ENCODE data around the gene PGAM5.
"Not testable (repeated sequence)": the region's sequence is repeated elsewhere in the genome, so short reads cannot be mapped to it uniquely, and the experiment has no call there.

PGAM5 gene

GRCh38 chr12:132754160-132754932 is 43.7 kb downstream of the PGAM5 start:
- DNase-seq: no peak

- DNase-seq: not testable (repeated sequence)
Observed at GRCh38 chr12:132758825-132759224, 48.2 kb downstream of the PGAM5 start.

GRCh38 chr12:132759359-132759758 is 48.7 kb downstream of the PGAM5 start:
- no peak for DNase-seq

GRCh38 chr12:132761032-132761920 is 50.6 kb downstream of the PGAM5 start, which contains the start of gene ANKLE2:
Gene ANKLE2, minus strand, starts transcription at chr12:132761832. Its CDS starts 34 bp downstream, at chr12:132761798.
- peak; percentile 59 for DNase-seq

GRCh38 chr12:132761921-132762583 is 51.4 kb downstream of the PGAM5 start:
- peak; percentile 94 for DNase-seq

GRCh38 chr12:132764231-132764630 is 53.6 kb downstream of the PGAM5 start:
- DNase-seq: no peak

- DNase-seq: no peak
Observed at GRCh38 chr12:132765361-132765760, 54.7 kb downstream of the PGAM5 start.

- peak; percentile 73 for DNase-seq
Observed at GRCh38 chr12:132766380-132767085, 55.9 kb downstream of the PGAM5 start.

- no peak for DNase-seq
Observed at GRCh38 chr12:132771126-132771838, 60.6 kb downstream of the PGAM5 start.

Data from inflammatory macrophage treated with lipopolysaccharide for 4 hours (primary cell).